GM08714 (cell line): ENCODE measurements around the gene LHCGR.
"Not testable (repeated sequence)": the region's sequence is repeated elsewhere in the genome, so short reads cannot be mapped to it uniquely, and the experiment has no call there.

ENCODE experiments used
- H3K4me3 ChIP-seq: fragments of 200-500 bp; sonication (Bioruptor generic); 2 replicates; pipeline ENCODE4 v1.5.1; 2014; ENCODE audit warnings: mild to moderate bottlenecking, low read length, inconsistent platforms
- ZNF274 ChIP-seq: IDR thresholded peaks from 2 replicates; pipeline ENCODE4 v1.6.1; 2012; ENCODE audit warnings: mild to moderate bottlenecking, low read depth, low read length

LHCGR gene

DNA sequence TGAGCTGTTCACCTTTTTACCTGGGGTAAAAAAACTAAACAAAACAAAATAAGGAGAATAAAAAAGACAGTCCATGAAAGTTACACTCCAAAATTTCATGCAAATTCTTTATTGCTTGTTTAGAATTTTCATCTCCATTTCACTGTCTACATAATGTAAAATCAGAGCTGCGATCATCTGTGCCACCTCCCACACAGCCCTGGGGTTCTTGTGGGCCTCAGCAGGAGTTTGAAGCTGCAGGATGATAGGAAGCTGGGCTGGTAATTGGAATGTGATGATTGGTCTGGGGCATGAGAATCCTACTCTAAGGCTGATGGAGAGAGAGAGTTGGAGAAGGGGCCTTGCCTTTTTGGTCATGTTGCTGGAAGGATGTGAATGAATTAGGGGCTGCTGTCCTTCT, 4.2 kb upstream of the LHCGR start:
- H3K4me3 ChIP-seq, result no peak overlapping the region
- no peak for TF ChIP-seq ZNF274

DNA sequence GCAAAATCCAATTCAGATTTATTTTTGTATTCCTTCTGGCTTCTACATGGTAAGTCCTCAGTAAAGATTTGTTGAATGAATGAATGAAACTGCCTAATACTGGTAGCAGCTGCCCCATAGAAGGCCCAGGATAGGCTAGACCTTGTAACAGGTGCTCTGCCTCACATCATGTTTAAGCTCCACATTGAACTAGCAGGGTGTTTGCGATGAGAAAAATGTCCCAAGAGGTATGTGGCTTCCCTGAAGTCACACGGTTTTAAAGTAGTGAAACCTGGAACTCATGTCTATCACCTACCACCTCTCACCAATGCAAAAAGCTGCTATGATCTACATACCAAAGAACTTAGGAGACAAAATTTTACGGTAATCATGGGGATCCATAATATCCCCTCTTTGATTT, 765 bp upstream of the LHCGR start:
- no peak overlapping the region for H3K4me3 ChIP-seq
- TF ChIP-seq ZNF274, result no peak

GRCh38 chr2:48754874-48755273, 650 bp downstream of the LHCGR start:
- H3K4me3 ChIP-seq, result no peak overlapping the region
- TF ChIP-seq ZNF274, result no peak

DNA sequence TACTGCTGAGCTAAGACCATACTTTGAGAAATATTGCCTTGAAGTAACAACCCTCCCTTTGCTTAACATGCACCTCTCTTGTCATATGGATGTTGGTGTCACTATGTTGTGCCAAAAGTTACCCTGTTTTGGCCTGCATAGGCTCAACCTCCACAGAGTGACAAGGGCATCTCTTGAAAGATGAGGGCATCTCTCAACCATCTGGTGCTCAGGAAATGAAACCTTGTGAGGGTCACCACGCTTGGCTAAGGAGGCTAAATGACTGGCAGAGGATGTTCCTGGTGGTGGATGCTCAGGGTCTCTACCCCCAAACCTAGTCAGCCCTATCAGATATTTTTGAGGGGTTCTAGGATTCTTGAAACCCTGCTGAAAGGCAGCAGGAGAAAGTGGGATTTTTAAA, 2.3 kb downstream of the LHCGR start:
- TF ChIP-seq ZNF274, result no peak
- H3K4me3 ChIP-seq, result no peak overlapping the region

- TF ChIP-seq ZNF274, result no peak
- no peak overlapping the region for H3K4me3 ChIP-seq
These were observed 5.3 kb downstream of the LHCGR start for GRCh38 chr2:48750128-48750739.

- H3K4me3 ChIP-seq, result no peak overlapping the region
- TF ChIP-seq ZNF274, result no peak
These were observed 6.0 kb downstream of the LHCGR start for GRCh38 chr2:48749291-48750127.

- no peak for TF ChIP-seq ZNF274
- H3K4me3 ChIP-seq, result no peak overlapping the region
These were observed 8.2 kb downstream of the LHCGR start for GRCh38 chr2:48747319-48747718.

GRCh38 chr2:48739236-48739635, 16.3 kb downstream of the LHCGR start:
- H3K4me3 ChIP-seq, result not testable (repeated sequence)

DNA sequence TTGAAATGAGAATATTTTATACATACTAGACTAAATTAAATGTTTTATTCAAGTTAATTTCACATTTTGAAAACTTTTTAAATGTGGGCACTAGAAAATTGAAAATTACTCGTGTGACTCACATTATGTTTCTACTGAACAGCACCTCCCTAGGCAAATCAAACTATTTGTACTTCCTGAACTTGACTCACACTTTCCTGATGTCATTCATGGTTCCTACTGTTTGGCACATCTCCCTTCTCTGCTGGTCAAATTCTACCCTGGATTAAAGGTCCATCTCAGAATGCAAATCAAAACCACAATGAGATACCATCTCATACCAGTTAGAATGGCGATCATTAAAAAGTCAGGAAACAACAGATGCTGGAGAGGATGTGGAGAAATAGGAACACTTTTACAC, 16.7 kb downstream of the LHCGR start:
- TF ChIP-seq ZNF274, result no peak
- H3K4me3 ChIP-seq, result no peak overlapping the region

GRCh38 chr2:48736251-48736650, 19.3 kb downstream of the LHCGR start:
- no peak overlapping the region for H3K4me3 ChIP-seq
- no peak for TF ChIP-seq ZNF274

DNA sequence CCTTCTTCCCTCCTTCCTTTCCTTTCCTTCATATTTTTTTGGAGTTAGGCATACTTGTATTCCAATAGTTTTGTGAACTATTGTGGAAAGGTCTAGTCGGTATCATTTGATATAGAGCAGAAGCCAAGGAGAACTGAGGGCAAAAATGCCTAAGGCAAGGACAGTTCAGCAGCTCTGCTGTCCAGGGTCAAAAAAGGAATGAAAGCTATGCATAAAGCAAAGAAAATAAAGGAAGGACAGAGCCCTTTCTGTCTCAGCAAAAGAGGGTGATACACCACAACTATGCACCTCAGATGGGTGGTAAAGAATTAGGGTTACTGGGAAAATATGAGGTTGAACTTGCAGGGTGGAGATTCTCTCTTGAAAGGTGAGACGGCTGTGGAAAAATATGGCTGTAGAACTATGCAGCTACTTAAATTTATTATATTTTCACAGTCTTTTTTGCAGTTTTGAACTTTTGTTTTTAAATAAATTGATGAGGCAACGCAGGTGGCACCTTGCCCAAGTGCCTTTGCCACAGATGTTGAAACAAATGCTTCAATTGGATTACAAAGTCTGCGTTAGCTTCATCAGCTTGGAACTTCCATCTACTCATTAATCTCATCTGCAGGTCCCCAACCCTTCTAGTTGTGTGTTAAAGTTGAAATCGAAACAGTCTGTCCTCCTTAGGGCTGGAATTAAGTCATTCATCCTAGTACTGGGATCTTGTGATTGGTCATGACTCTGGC, 20.8 kb downstream of the LHCGR start:
- TF ChIP-seq ZNF274, result no peak

DNA sequence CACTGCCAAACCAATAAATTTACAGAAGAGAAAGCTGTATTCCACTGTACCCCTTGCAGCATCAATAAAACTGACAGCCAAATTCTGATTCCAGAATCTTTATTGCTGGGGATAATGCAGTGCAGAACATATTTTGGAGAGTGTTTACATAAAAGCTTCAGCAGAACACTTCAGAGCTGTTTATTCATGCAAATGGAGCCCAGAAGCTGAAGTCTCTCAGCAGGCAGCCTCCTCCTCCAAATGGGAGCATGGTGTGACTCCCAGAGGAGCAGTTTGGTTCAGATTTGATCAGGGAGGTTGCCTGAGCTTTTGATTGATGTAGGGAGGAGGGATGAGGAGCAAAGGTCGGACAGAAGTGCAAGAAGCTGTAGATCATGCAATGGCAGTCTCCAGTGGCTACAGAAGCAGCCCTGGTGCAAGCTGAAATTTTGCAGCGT, 22.4 kb downstream of the LHCGR start:
- TF ChIP-seq ZNF274, result no peak
- no peak overlapping the region for H3K4me3 ChIP-seq

More for the DNA sequence above, 20.8 kb downstream of the LHCGR start:
- H3K4me3 ChIP-seq, result no peak overlapping the region

DNA sequence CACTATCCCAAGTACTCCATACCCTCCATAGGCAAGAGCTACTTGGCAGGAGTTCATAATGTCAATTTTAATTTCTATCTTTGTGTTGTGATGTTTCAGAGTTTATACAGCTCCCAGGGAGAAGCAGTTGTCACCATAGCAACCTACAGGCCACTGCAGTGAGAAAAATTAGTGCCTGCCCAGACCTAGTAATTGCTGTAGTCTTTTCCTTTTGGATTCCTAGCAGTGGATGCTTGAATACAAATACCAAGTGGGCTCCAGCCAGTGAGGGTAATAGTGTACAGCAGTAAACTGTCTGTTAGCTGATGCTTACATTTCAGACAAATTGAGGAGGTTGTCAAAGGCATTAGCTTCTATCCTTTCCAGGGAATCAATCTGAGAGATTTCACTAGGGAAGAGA, 26.7 kb downstream of the LHCGR start:
- no peak for TF ChIP-seq ZNF274
- H3K4me3 ChIP-seq, result no peak overlapping the region

DNA sequence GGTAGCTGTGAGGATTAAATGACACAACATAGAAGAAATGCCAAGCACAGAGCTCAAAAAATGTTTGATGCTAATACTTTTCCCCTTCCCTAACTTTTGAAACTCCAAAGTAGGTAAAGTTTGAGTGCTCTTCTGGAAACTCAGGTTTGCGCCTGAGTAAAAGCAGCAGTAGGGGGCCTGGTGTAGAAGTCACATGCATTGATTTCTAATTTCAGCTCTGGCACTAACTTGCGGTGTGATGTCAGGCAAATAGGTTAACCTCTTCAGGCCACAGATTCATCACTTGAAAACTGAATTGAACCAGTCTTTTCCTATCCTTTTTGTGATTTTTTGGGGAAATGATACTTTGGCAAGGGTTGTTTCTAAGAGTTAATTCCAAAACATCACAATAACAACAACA, 27.2 kb downstream of the LHCGR start:
- no peak overlapping the region for H3K4me3 ChIP-seq
- TF ChIP-seq ZNF274, result no peak

GRCh38 chr2:48727560-48727959, 28.0 kb downstream of the LHCGR start:
- H3K4me3 ChIP-seq, result no peak overlapping the region
- TF ChIP-seq ZNF274, result no peak
